GM21619 (cell line): ENCODE results near the gene ADA.
"Not testable (repeated sequence)": the region's sequence is repeated elsewhere in the genome, so short reads cannot be mapped to it uniquely, and the experiment has no call there.

Experiments
- ATAC-seq: cut with Tn5 transposase; IDR thresholded peaks from one replicate; pipeline ENCODE4 v1.9.1; 2021; ENCODE audit not compliant: unreplicated experiment

Gene ADA

DNA sequence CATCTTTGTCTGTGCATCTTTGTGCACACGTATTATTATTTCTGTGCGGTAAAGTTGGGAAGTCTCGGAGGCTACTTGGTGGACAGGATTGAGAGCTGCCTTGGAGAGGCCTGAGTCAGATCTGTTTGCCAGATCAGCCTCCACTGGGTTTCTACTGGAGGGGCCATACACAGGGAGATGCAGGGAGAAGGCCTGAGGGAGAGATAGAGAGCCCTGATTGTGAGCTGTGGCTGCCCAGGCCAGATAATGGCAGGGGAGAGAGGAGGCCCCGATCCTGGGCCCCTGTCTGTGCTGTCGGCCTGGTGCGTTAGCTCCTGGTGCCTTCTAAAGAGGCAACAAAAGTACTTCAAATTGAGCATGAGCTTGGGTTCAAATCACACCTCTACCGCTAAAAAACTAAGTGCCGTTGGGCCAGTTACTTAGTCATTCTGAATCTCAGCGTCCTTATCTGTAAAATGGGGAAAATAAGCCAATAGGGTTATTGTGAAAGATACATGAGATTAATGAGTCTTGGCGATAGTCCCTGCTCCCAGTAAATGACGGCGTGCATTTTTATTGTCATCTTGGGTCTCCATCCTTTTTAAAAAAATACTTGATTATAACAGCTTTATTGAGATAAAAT, 27.6 kb upstream of the ADA start:
- ATAC-seq, result no peak

DNA sequence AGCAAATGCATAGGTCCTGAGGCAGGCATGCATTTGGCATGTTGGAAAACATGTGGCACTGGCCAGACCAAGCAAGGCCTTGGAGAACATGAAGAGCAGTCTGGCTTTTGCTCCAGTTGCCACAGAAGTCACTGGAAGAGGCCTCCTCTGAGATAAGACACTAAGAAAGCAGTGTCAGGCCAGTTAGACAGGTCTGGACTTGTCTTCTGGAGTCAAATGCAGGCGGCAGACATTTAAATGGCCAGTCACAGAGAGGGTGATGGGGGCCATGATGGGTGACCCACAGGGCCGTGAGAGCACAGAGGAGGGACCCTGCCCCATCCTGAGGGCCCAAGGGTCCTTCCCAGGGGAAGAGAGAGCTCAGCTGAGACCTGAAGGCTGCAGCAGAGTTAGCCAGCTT, 26.7 kb upstream of the ADA start:
- no peak for ATAC-seq

GRCh38 chr20:44672318-44672902, 20.9 kb upstream of the ADA start:
- ATAC-seq, result not testable (repeated sequence)

DNA sequence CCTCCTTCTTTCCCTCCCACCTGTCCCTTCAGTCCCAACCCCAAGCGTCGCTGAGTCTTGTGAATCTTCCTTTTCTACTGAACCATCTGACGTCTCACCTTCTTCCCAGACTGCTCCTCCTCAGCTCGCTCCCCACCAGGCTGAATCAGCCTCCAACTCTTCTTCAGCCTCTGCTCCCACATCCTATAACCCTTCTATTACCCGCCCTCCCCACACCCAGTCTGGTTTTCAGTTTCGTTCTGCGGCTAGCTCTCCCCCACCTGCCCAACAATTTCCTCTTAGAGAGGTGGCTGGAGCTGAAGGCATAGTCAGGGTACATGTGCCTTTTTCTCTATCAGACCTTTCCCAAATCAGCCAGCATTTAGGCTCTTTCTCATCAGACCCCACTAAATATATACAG, 20.0 kb upstream of the ADA start:
- ATAC-seq, result not testable (repeated sequence)

GRCh38 chr20:44670851-44671250, 19.4 kb upstream of the ADA start:
- ATAC-seq, result not testable (repeated sequence)

- ATAC-seq, result no peak
Observed at GRCh38 chr20:44666066-44666465, 14.6 kb upstream of the ADA start.

- ATAC-seq, result no peak
Observed at GRCh38 chr20:44664131-44664530, 12.6 kb upstream of the ADA start.

GRCh38 chr20:44662261-44662660, 10.8 kb upstream of the ADA start:
- no peak for ATAC-seq

GRCh38 chr20:44660581-44660980, 9.1 kb upstream of the ADA start:
- no peak for ATAC-seq

DNA sequence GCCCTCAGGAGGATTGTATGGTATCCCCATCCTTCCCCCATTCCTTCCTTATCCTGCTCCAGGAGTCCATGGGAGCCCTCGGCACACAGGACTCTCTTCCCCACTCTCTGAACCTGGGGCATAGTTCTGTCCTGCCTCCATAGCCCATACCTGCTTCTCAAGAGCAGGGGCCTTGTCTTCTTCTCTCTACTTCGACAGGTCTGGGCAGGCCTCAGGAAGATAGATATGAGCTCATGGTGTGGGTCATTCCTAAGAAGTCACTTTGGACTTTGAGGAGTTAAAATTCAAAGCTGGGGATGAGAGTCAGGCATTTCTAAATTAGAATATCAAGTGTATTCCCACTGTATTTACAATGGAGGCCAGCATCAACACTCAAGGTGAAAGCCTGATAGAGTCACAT, 8.4 kb upstream of the ADA start:
- ATAC-seq, result no peak

GRCh38 chr20:44658810-44659209, 7.3 kb upstream of the ADA start:
- ATAC-seq, result no peak

- no peak for ATAC-seq
Observed at GRCh38 chr20:44657875-44658274, 6.4 kb upstream of the ADA start.

GRCh38 chr20:44656448-44656847, 4.9 kb upstream of the ADA start:
- no peak for ATAC-seq

DNA sequence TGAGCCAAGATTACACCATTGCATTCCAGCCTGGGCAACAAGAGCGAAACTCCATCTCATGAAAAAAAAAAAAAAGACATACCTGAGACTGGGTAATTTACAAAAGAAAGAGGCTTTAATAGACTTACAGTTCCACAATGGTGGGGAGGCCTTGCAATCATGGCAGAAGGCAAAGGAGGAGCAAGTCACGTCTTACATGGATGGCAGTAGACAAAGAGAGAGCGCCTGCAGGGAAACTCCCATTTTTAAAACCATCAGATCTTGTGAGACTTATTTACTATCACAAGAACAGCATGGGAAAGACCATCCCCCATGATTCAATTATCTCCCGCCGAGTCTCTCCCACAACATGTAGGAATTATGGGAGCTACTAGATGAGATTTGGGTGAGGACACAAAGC, 2.7 kb upstream of the ADA start:
- not testable (repeated sequence) for ATAC-seq

DNA sequence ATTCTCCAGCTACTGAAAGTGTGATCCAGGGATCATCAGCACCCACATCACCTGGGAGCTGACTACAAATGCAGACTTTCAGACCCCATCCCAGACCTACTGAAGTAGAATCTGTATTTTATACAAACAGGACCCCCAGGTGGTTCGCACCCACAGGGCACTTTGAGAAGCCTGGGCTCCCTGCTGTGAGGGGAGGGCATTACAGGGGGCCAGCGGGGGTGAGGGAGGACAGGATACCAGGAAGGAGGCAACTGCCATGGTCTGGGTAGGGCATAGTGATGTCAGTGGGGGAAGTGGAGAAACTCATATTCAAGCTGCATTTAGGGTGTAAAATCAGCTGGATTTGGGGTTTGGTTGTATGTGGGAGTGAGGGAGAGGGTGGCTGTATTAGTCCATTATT, 2.0 kb upstream of the ADA start:
- no peak for ATAC-seq

- no peak for ATAC-seq
Observed at GRCh38 chr20:44651434-44651683, 140 bp downstream of the ADA start.

DNA sequence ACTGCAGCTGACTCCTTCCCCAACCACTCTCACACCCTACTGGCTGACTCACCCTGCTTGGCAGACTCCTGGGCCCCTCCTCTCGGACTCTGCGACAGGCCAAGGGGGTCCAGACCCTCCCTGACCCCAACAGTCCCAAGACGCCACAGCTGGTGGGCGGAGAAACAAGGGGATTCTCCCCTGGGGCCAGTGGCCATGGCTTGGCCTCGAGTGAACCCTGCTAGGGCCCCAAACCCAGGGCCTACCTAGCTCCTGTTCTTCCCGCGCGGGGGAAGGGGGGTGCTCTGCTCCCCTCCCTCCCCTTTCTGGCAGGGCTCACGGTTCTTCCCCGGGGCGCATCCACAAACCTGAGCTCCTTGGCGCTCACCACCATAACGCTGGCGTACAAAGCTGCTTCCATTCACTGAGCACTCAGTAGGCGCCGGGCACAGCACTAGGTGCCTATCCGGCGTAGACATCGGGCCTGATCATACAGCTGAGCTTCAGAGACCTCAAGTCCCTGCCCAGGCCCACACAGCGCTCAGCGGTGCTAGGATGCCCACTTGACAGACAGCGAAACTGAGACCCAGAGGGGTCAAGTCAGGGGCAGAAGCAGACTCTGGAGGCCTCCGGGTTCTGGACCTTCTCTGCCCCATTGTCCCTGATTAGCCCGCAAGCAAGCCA, 597 bp downstream of the ADA start:
- no peak for ATAC-seq

DNA sequence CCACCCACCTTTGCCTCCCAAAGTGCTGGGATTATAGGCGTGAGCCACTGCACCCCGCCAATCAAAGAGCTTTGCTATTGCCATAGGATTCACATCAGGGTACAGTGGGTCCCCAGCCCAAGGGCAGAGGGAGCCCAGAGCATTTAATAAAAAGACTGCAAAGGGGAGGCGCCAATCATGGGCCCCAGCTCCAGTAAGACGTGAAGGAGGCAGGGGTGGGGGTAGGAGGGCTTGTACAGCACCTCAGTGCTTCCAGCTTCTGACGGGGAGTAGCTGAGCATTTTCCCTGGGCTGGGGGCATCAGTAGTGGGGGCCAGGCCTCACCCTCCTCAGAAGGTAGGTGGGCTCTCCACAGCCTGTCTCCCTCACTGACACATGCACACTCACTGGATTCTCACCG, 1.5 kb downstream of the ADA start:
- no peak for ATAC-seq

DNA sequence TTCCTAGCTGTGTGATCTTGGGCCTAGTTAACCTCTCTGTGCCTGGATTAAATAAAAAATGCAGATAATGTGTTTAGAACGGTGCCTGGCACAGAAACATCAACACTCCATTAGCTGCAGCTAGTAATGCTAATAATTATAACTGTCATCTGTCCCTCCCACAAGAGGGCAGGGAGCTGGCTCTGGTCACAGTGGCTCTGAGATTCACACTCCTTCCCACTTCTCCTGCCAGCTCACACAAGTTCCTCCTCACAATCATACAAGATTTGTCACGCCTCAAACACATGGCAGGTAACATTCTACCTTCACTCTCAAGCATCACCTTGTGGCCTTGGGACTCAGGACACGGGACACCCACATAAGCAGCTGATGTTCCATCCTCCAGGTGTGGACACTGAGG, 2.4 kb downstream of the ADA start:
- ATAC-seq, result no peak

- no peak for ATAC-seq
Observed at GRCh38 chr20:44648579-44648978, 2.9 kb downstream of the ADA start.

DNA sequence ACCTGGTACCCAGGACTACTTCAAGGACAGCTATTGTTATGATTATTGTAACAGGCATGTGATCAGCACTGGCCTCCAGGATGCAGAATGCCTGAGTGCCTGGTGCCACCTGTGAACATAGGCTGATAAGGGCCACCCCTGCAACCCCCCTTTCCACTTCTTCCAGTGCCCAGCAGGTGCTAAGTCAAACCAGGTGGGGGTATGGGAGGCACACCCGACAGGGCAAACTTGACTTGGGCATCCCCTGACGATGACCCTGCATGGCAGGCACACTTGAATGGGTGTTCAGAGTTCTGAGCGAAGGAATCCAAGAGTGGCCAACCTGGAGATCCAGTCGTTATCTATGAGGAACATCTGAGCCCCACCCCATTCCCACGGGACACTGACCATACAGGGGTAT, 3.4 kb downstream of the ADA start:
- ATAC-seq, result no peak

DNA sequence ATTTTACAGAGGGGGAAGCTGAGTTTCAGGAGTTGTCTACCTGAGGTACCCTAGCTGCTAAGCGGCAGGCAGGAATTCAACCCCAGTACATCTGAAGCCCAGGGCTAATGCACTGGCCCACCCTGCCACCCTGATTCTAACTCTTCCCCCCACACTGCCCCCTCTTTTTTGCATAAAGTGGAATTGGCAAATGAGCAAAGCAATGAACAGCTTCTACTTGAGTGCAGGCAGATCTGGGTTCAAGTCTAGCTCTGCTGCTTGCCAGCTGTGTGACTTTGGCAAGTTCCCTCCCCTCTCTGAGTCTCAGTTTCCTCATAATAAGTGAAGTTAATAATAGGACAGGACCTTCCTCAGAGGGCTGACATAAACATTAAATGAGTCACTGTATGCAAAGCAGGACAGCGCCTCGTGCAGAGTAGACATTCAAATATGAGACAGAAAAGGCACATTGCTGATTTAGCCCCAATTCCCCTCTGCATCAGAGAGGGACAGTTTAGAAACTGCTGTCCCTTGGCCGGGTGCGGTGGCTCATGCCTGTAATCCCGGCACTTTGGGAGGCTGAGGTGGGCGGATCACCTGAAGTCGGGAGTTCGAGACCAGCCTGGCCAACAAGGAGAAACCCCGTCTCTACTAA, 4.7 kb downstream of the ADA start:
- ATAC-seq, result peak; percentile 52
